Sigmoid colon (tissue), 7 donors: ENCODE measurements around the gene SMARCD1. TPM values are rescaled to one million over a fixed set of nuclear protein-coding genes. Genes with fewer than 3 reads are reported as not detected.

ENCODE experiments used
- DNase-seq: peaks from one replicate; pipeline ENCODE4 v3.0.0-alpha.2; 2019
- H3K27ac ChIP-seq, 4 donors: fragments of 200-600 bp; sonication (generic); one replicate each; pipeline ENCODE4 v1.5.1; 2016 to 2019; ENCODE audit warnings: mild to moderate bottlenecking in 1 of 4
- H3K27me3 ChIP-seq, 3 donors: fragments of 200-600 bp; sonication (generic); one replicate each; pipeline ENCODE4 v1.5.1; 2019; ENCODE audit warnings: mild to moderate bottlenecking in 1 of 3
- H3K36me3 ChIP-seq, 4 donors: fragments of 200-600 bp; sonication (generic); one replicate each; pipeline ENCODE4 v1.5.1; 2016 to 2019
- H3K4me1 ChIP-seq, 4 donors: fragments of 200-600 bp; sonication (generic); one replicate each; pipeline ENCODE4 v1.5.1; 2017 to 2019
- H3K4me3 ChIP-seq, 4 donors: fragments of 200-600 bp; sonication (generic); one replicate each; pipeline ENCODE4 v1.5.1; 2017 to 2019; ENCODE audit warnings: mild to moderate bottlenecking in 2 of 4, moderate library complexity in 1 of 4
- H3K9me3 ChIP-seq, 4 donors: fragments of 200-600 bp in 3 of 4; sonication (generic) in 3 of 4; one replicate each; pipeline versions ENCODE4 v1.5.1 to v1.6.1; 2013 to 2019
- EP300 ChIP-seq, 4 donors: sonication (generic); formaldehyde crosslinking; IDR thresholded peaks; one replicate each; pipeline ENCODE4 v1.6.1; 2017; ENCODE audit warnings: antibody characterized with exemption in 4 of 4
- POLR2A ChIP-seq, 2 donors: fragments of 450-650 bp; IDR thresholded peaks; one replicate each; pipeline ENCODE4 v1.6.1; 2016; ENCODE audit warnings: antibody characterized with exemption in 2 of 2, mild to moderate bottlenecking in 2 of 2, moderate library complexity in 2 of 2
- POLR2AphosphoS5 ChIP-seq, 4 donors: sonication (generic); formaldehyde crosslinking; IDR thresholded peaks; one replicate each; pipeline ENCODE4 v1.6.1; 2017; ENCODE audit warnings: antibody characterized with exemption in 4 of 4
- WGBS, 2 donors: extraction: QIAGEN DNeasy Blood & Tissue Kit; methylation state at CpG; one replicate each; pipeline ENCODE4 v1.1.7; 2013; 5-methylcytosine and 5-hydroxymethylcytosine counted together
- intact Hi-C: fragments of 100-400 bp; cut with DNase I; formaldehyde crosslinking; loops from one replicate; pipeline ENCODE4 v1.15.1; 2023
- polyA plus RNA-seq, 3 donors: library from polyadenylated mRNA; stranded (reverse); fragments of 200-250 nt; gene quantifications; one replicate each; pipeline ENCODE4 v1.2.3, GENCODE V29; 2013
- total RNA-seq, 4 donors: library from RNA; depleted of rRNA; stranded (reverse); fragments of >200 nt; gene quantifications; one replicate each; pipeline ENCODE4 v1.1.0, GENCODE V29; 2016
- TF ChIP-seq, protein P1 (sequence below), 4 experiments: fragments of 450-650 bp in 3 of 4; fragments of 200-600 bp in 1 of 4; IDR thresholded peaks; one replicate each; pipeline ENCODE4 v1.5.1; 2016 to 2019; ENCODE audit warnings: antibody characterized with exemption in 4 of 4, mild to moderate bottlenecking in 3 of 4, moderate library complexity in 2 of 4
- donor health status: healthy with polysubstance abuse.
- donor health status: Bipolar disorder and iron deficiency.
- donor health status: healthy.

The SMARCD1 gene
- total and polyA plus RNA-seq, 7 donors, result 16.0 to 64.8 (median 26.4) TPM

DNA sequence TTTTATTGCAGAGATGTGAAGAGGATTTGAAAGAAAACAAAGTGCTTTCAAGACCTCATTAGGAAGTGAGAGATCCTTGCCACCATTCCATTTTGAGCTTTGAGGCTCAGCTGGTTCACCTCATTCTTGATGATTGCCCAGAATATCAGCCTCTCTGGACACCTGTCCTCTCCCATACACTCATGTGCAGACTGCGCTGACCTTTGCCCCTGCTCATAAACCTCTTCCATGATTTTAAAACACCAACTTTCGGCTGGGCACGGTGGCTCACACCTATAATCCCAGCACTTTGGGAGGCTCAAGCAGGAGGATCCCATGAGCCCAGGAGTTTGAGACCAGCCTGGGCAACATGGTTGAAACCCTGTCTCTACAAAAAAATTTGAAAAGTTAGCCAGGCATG lies 35.8 kb downstream of the SMARCD1 start:
- H3K36me3 ChIP-seq, result peaks cover 0 to 67% (median 18%) of the 10 kb centered on the region in 4 donors
- intact Hi-C loops, result no loop called here
- no peak overlapping the region for H3K27ac ChIP-seq
- H3K4me3 ChIP-seq, result no peak overlapping the region
- H3K27me3 ChIP-seq, result no peaks in the 10 kb centered on the region
- H3K9me3 ChIP-seq, result no peaks in the 10 kb centered on the region
- TF ChIP-seq POLR2A (IDR thresholded peaks at IDR 0.05), result no peak
- TF ChIP-seq EP300 (IDR thresholded peaks at IDR 0.05), result no peak
- TF ChIP-seq, protein P1, sequence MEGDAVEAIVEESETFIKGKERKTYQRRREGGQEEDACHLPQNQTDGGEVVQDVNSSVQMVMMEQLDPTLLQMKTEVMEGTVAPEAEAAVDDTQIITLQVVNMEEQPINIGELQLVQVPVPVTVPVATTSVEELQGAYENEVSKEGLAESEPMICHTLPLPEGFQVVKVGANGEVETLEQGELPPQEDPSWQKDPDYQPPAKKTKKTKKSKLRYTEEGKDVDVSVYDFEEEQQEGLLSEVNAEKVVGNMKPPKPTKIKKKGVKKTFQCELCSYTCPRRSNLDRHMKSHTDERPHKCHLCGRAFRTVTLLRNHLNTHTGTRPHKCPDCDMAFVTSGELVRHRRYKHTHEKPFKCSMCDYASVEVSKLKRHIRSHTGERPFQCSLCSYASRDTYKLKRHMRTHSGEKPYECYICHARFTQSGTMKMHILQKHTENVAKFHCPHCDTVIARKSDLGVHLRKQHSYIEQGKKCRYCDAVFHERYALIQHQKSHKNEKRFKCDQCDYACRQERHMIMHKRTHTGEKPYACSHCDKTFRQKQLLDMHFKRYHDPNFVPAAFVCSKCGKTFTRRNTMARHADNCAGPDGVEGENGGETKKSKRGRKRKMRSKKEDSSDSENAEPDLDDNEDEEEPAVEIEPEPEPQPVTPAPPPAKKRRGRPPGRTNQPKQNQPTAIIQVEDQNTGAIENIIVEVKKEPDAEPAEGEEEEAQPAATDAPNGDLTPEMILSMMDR (IDR thresholded peaks at IDR 0.05), result no peak
- no peak for TF ChIP-seq POLR2AphosphoS5 (IDR thresholded peaks at IDR 0.05)
- DNase-seq, result peak; percentile 37
- WGBS, 2 donors, result 35 to 85% methylated on average over 3 of the region's 3 CpGs
- peaks cover 0 to 23% (median 12%) of the 10 kb centered on the region in 4 donors for H3K4me1 ChIP-seq

DNA sequence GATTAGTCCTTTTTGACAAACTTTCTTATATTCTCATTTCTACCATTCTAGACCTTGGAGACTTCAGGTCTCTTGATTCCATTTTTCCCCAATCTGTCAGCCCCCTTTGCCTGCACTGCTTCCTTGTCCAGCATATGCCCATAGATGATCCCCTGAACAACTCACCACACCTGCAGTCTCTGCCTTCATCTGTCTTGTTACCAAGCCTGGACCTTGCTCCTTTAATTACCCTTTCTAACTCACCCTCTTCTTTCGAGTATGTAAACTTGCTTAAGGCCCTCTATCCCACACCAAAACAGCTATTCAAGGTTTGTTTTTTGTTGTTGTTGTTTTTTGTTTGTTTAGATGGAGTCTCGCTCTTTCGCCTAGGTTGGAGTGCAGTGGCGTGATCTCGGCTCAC lies 36.5 kb downstream of the SMARCD1 start:
- H3K27ac ChIP-seq, result no peak overlapping the region
- intact Hi-C loops, result no loop called here
- H3K9me3 ChIP-seq, result no peaks in the 10 kb centered on the region
- no peak overlapping the region for H3K4me3 ChIP-seq
- H3K27me3 ChIP-seq, result no peaks in the 10 kb centered on the region
- 55 to 94% methylated on average over 5 of the region's 5 CpGs for WGBS, 2 donors
- peak; percentile 19 for DNase-seq
- peaks cover 5 to 74% (median 16%) of the 10 kb centered on the region in 4 donors for H3K36me3 ChIP-seq
- peaks cover 0 to 18% (median 11%) of the 10 kb centered on the region in 4 donors for H3K4me1 ChIP-seq
- TF ChIP-seq POLR2A (IDR thresholded peaks at IDR 0.05), result no peak
- no peak for TF ChIP-seq EP300 (IDR thresholded peaks at IDR 0.05)
- no peak for TF ChIP-seq POLR2AphosphoS5 (IDR thresholded peaks at IDR 0.05)
- TF ChIP-seq, protein P1 (IDR thresholded peaks at IDR 0.05), result no peak

DNA sequence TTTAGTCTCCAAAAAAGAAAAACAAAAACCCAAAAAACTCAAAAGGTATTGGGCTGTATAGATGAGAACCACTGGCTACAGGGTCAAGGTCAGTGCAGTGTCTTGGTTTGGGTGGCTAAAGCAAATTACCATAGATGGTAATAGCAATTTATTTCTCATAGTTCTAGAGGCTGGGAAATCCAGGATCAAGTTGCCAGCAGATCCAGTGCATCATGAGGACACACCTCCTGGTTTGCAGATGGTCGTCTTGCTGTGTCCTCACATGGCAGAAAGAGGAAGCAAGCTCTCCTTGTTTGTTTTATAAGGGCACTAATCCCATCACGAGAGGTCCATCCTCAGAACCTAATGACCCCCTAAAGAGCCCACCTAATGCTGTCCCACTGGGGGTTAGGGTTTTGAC lies 38.1 kb downstream of the SMARCD1 start:
- Histone ChIP-seq H3K9me3 (no peaks in the 10 kb centered on the region), H3K27me3 (no peaks in the 10 kb centered on the region), H3K36me3 (peaks cover 16 to 89% (median 20%) of the 10 kb centered on the region in 4 donors), H3K27ac (no peak overlapping the region), H3K4me3 (no peak overlapping the region), H3K4me1 (peaks cover 0 to 2% (median 0%) of the 10 kb centered on the region in 4 donors)
- WGBS, 2 donors, result 64 to 76% methylated on average over 2 of the region's 2 CpGs
- TF ChIP-seq EP300 (IDR thresholded peaks at IDR 0.05) (no peak), POLR2A (IDR thresholded peaks at IDR 0.05) (no peak), POLR2AphosphoS5 (IDR thresholded peaks at IDR 0.05) (no peak)
- TF ChIP-seq, protein P1 (IDR thresholded peaks at IDR 0.05), result no peak
- intact Hi-C loops, result no loop called here
- DNase-seq, result no peak

DNA sequence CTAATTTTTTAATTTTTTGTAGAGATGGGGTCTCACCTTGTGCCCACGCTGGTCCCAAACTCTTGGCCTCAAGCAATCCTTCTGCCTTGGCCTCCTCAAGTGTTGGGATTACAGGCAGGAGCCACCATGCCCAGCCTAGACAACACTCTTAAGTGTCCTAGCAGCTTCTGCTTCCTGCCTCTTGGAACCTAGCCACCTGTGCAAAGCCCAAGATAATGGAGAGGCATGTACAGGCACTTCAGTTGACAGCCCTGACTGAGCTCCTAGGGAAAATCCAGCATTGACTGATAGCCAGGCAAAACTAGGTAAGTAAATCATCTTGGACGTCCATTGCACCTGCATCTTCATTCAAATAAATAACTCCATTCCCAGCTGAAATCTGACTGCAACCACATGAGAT lies 42.4 kb downstream of the SMARCD1 start:
- WGBS, 2 donors, result 77 to 88% methylated on average over 2 of the region's 2 CpGs
- no peak overlapping the region for H3K27ac ChIP-seq
- intact Hi-C loops, result no loop called here

More for the DNA sequence above, 42.4 kb downstream of the SMARCD1 start:
- Histone ChIP-seq H3K27me3 (no peaks in the 10 kb centered on the region), H3K9me3 (no peaks in the 10 kb centered on the region), H3K4me3 (no peak overlapping the region), H3K4me1 (no peaks in the 10 kb centered on the region), H3K36me3 (peaks cover 15 to 100% (median 30%) of the 10 kb centered on the region in 4 donors)
- TF ChIP-seq POLR2AphosphoS5 (IDR thresholded peaks at IDR 0.05), result no peak
- TF ChIP-seq, protein P1 (IDR thresholded peaks at IDR 0.05), result no peak
- no peak for TF ChIP-seq EP300 (IDR thresholded peaks at IDR 0.05)
- TF ChIP-seq POLR2A (IDR thresholded peaks at IDR 0.05), result no peak
- DNase-seq, result no peak
